Measurements from ENCODE around the gene ECEL1.
A peak's percentile ranks its signal among the peaks of the same experiment; 100 is the strongest.
"Not testable (repeated sequence)": the region's sequence is repeated elsewhere in the genome, so short reads cannot be mapped to it uniquely, and the experiment has no call there.

Gene ECEL1

GRCh38 chr2:232487385-232488096 lies at the start of gene ECEL1:
ECEL1 (minus strand) TSS chr2:232487834; CDS start chr2:232486653, 1,181 bp downstream.
- no peak for DNase-seq

- DNase-seq, result no peak
Observed at GRCh38 chr2:232537079-232537478, 49.4 kb upstream of the ECEL1 start.

GRCh38 chr2:232535761-232536530 lies 48.3 kb upstream of the ECEL1 start:
- DNase-seq, result no peak

- no peak for DNase-seq
Observed at GRCh38 chr2:232534940-232535651, 47.5 kb upstream of the ECEL1 start.

GRCh38 chr2:232533944-232534710 lies 46.5 kb upstream of the ECEL1 start:
- DNase-seq, result no peak

- DNase-seq, result not testable (repeated sequence)
Observed at GRCh38 chr2:232532821-232533220, 45.2 kb upstream of the ECEL1 start.

GRCh38 chr2:232532419-232532818 lies 44.8 kb upstream of the ECEL1 start:
- DNase-seq, result no peak

GRCh38 chr2:232530626-232531260 lies 43.1 kb upstream of the ECEL1 start:
- no peak for DNase-seq

- no peak for DNase-seq
Observed at GRCh38 chr2:232529806-232530547, 42.3 kb upstream of the ECEL1 start.

GRCh38 chr2:232528746-232529460 lies 41.3 kb upstream of the ECEL1 start:
- DNase-seq, result no peak

GRCh38 chr2:232527905-232528470 lies 40.4 kb upstream of the ECEL1 start:
- no peak for DNase-seq

- no peak for DNase-seq
Observed at GRCh38 chr2:232526372-232526941, 38.8 kb upstream of the ECEL1 start.

- DNase-seq, result peak in 35 of 56 donors; percentile 12 to 74 (median 38)
Observed at GRCh38 chr2:232525791-232526371, 38.2 kb upstream of the ECEL1 start, which contains the start of gene CHRND. CHRND (plus strand) TSS chr2:232526160; CDS start chr2:232526216, 56 bp downstream.

GRCh38 chr2:232525199-232525598 lies 37.6 kb upstream of the ECEL1 start:
- DNase-seq, result no peak

- no peak for DNase-seq
Observed at GRCh38 chr2:232524771-232525170, 37.1 kb upstream of the ECEL1 start.

- DNase-seq, result peak in 15 of 56 donors; percentile 14 to 48 (median 29)
Observed at GRCh38 chr2:232523682-232524597, 36.3 kb upstream of the ECEL1 start.

- no peak for DNase-seq
Observed at GRCh38 chr2:232523402-232523681, 35.7 kb upstream of the ECEL1 start.
